GM21786 (cell line): ENCODE measurements around the gene RNF19B.
"Not testable (repeated sequence)": the region's sequence is repeated elsewhere in the genome, so short reads cannot be mapped to it uniquely, and the experiment has no call there.

ENCODE experiments used
- ATAC-seq: cut with Tn5 transposase; IDR thresholded peaks from one replicate; pipeline ENCODE4 v1.9.1; 2021; ENCODE audit not compliant: unreplicated experiment

The RNF19B gene

GRCh38 chr1:32964461-32965250 lies at the start of gene RNF19B:
Gene RNF19B, minus strand, starts transcription at chr1:32964809. Its CDS starts 124 bp downstream, at chr1:32964685.
- ATAC-seq = peak; percentile 72

- no peak for ATAC-seq
Measured at GRCh38 chr1:33013791-33014190, 49.2 kb upstream of the RNF19B start.

DNA sequence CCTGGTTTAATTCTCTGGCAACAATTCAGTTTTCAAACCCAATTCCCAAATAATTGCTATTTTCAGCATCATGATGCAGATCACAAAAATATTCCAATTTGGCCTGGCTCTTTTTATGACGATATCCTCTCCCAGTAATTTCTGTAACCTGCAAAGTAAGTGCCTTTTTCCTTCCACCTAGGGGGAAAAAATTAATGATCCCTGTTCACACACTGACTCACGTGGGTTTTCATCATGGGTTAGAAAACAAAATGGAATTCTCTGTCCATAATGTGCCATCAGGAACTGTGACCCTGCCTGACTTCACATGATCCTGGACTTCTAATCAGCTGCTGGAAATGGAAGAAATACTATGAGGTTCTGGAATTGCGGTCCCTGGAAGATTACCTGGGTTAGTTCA lies 47.6 kb upstream of the RNF19B start:
- no peak for ATAC-seq

DNA sequence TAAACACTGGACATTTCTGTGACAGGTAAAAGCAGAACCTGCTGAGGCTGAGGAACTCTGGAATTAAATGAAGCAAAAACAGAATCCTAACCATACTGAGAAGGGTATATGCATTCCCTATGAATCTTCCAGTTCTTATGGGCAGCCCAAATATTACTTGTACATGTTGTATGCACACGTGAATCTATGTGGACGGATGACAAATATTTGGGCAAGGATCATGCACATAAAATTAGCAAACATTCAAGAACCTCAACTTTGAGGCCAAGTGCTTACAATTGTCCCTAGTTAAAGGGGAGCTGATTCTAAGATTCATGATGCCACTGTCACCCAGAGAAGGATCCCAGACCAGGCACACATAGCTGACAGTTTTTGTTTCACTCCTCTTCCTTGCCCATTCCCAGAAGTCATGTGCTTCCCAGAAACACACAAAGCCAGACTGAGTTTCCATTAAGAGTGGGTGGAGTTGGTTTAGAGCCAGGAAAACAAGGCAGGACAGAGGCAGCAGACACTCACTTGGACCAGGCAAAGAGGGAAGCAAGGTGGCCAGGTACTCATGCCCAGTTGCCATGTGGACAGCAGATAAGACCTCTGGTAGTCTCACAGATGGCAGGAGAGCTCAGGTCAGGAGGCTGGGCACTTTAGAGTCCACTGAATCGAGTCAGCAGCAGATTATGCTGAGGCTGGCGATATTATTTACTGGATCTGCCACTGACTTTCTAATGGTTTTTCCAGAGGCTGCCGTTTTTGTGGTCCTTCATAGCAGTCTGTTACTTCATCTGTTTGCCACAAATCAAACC lies 46.5 kb upstream of the RNF19B start:
- ATAC-seq = no peak

GRCh38 chr1:33009561-33009960 lies 45.0 kb upstream of the RNF19B start:
- ATAC-seq = no peak

DNA sequence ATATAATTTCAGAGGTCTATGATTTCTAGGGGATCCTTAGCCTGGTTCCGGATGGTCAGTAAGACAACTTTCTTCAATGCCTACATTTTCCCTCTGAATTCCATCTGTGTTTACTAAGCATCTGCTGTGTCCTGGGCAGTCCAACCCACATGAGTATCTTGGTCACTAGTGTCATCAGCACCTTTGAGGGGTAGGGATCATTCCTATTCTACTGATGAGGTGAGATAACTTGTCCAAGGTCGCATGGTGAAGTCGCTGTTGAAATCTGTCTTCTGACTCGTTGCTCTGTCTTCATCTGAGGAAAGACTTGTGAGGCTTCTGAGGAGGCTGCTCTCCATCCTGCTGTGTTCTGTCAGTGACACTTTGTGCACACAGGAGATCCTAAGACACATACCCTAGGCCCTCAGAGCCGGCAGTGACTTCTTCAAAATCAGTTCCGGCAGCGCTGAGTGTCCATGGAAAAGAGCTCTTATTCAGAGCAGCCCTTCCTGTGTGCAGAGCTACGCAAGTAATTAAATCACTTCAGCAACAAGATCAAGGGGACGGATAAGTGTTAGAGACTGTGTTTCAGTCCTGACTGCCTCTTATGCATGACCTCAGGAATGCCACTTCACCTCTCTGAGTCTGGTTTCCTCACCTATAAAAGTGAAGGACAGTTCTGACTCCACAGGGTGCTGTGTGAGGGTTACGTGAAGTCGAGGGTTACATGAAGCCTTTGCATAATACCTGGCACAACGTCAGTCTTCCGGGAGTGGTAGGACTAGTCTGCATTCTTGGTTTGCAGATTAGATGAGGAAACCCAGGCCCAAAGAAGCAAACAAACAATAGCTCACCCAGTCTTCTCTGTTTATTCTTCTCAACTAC lies 43.7 kb upstream of the RNF19B start:
- no peak for ATAC-seq

DNA sequence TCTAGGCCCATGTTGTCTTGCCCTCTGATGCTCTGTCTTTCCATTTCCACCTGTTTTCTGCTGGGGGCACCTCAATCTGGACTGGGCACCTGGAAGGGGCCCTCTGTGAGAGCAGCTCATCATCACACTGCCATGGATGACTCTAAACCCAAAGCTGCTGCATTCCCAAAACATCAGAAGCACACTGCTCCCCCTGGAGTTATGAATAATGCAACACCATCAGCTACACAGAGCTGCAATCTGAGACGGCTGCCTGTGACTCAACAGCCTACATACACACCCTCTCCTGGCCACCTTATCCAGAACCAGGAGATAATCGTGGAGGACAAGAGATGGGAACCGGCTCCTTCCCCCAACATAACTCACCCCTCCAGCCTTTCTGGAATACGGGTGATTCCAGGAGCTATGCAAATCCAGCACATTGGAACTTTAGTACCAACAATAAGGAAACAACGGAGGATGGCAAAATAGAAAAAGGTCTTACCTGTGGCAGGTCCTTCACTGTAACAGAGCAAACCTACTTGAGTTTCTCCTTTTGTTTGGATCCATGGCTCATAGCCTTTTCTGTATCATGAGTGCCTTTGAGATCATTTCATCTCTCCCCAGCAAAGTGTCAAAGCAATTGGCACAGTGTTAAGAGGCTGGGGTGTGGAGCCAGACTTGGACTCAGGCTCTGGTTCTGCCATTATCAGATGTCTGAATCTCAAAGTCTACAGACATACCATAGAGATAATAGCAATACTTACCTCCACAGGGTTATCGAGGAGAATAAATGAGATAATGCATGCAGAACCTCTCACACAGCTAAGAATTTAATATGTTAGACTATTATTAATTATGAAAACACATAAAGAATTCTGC lies 42.8 kb upstream of the RNF19B start:
- no peak for ATAC-seq

- ATAC-seq = no peak
Measured at GRCh38 chr1:33005838-33006421, 41.3 kb upstream of the RNF19B start.

- ATAC-seq = no peak
Measured at GRCh38 chr1:33005117-33005837, 40.7 kb upstream of the RNF19B start.

GRCh38 chr1:33004613-33005012 lies 40.0 kb upstream of the RNF19B start:
- ATAC-seq = no peak

GRCh38 chr1:33003657-33004056 lies 39.0 kb upstream of the RNF19B start:
- no peak for ATAC-seq

- ATAC-seq = no peak
Measured at GRCh38 chr1:33002006-33002405, 37.4 kb upstream of the RNF19B start.

DNA sequence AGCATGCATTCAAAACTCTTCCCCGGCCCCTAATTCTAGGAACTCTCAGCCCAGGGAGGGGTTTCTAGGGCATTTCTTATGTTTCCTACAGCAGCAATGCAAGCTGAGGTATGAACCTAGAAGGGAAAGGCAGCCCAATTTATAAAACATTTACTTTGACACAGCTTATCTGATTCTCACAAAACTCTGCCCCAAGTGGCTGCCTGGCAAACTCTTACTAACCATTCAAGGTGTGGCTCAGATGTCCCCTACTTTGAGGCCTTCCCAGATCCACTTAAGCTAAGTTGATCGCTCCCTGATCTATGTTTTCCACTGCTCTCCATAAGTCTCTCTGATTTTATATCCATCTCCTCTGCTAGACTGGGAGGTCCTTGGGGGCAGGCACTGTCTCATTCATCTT lies 36.7 kb upstream of the RNF19B start:
- ATAC-seq = no peak

DNA sequence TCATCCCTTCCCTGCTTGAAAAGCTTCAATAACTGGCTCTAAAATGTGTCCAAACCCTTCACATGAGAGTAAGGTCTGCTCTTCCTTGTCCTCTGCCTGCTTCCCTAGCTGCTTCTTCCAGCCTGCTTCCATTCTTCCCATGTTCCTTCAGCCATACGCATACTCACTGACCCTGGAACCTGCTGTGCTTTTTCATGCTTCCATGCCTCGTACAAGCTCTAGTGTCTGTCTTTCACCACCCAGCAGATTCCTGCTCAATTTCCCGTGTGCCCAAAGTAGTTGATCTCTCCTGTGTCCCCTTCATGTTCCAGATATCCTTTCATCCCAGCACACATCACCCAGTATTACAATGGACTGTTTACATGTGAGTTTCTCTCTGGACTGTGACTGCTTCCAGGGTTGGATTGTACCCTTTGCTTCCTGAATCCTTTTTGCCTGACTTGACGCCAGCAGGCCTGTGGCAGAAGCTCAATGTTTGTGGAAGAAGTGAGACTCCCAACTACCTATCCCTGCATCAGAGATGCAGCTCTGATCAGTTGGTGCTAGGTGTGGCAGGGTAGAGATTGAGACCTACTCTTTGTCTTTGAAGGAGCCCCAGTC lies 35.9 kb upstream of the RNF19B start:
- ATAC-seq = no peak

DNA sequence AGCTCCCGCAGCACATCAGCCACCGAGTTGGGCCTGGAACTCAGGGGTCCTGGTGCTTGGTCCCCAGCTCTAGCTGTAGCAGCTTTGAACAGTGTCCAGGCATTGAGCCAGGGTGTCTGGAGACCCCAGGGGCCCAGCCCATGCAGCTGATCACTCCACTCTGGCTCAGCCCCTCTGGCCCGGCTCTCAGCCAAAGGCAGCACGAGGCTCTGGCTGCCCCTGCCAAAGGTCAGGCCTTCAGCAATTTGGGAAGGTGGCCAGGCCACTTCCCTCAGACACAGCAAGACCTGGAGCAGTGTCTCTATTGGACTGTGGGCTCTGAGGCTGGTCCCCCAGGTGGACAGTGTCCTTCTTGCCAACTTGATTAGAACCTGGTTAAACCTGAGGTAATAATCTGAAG lies 34.4 kb upstream of the RNF19B start:
- no peak for ATAC-seq

DNA sequence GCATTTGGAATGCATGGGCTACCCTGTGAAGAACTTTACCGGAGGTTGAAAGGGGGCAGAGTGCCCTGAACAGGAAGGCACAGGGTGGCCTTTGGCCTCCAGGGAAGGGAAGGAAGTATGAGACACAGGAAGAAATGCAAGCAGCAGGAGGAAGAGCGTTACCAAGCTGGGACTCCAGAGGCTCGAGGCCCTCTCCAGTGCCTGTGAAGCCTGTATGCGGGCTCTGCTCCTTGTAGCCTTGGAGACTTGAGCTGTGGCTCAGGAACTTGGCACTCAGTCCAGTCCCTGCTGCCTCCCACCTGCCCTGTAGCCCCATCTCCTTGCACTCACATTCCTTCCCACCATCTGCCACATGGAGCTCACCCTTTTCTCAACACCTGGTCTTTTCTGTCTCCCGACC lies 33.5 kb upstream of the RNF19B start:
- ATAC-seq = no peak

DNA sequence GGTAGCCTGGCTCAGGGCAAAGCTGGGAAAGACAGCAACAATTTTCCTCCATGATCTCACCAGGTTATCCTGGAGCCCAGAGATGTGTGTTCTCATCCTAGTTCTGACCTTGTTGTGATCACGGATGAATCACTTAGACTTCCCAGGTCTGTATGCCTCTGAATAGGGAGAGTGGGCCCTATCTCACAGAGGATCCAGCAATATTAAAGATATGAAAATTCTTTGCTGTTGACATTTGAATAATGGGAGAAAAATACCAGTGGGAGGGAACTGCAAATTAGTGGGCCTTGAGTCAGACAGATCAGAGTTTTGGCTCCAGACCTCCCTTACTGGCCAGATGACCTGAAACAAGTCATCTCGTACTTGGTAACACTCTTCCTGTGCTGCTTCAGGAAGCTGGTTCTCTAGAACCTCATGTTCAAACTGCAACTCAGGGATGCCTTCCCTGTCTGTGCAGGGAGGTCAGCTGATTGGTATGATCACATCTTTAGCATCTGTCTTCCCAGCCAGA lies 32.8 kb upstream of the RNF19B start:
- ATAC-seq = no peak

- ATAC-seq = not testable (repeated sequence)
Measured at GRCh38 chr1:32993324-32993636, 28.7 kb upstream of the RNF19B start.
